Mesendoderm (in vitro differentiated cells): Measurements from ENCODE around the gene RGS5.

ENCODE experiments used
- DNase-seq: peaks from one replicate; pipeline ENCODE4 v3.0.0; 2013
- H2AK5ac ChIP-seq: 2 replicates; pipeline ENCODE4 v1.6.1; 2013; ENCODE audit warnings: low read length, inconsistent platforms
- H2BK120ac ChIP-seq: 2 replicates; pipeline ENCODE4 v1.6.1; 2013; ENCODE audit warnings: low read depth, mild to moderate bottlenecking, low read length, moderate library complexity, mixed read lengths
- H2BK15ac ChIP-seq: replicated peaks from 2 replicates; pipeline ENCODE4 v1.6.1; 2013; ENCODE audit warnings: low read depth, mild to moderate bottlenecking, moderate library complexity
- H2BK5ac ChIP-seq: 2 replicates; pipeline ENCODE4 v1.6.1; 2013; ENCODE audit warnings: low read length, inconsistent platforms
- H3K18ac ChIP-seq: 2 replicates; pipeline ENCODE4 v1.6.1; 2013; ENCODE audit warnings: mild to moderate bottlenecking, low read length, mixed read lengths
- H3K23ac ChIP-seq: one replicate; pipeline ENCODE4 v1.6.1; 2013; ENCODE audit warnings: low read length
- H3K27ac ChIP-seq: 2 replicates; pipeline ENCODE4 v1.5.1; 2013; ENCODE audit warnings: low read depth, mild to moderate bottlenecking, inconsistent platforms, low read length, moderate library complexity
- H3K27me3 ChIP-seq: 2 replicates; pipeline ENCODE4 v1.6.1; 2013; ENCODE audit warnings: low read length, control low read depth, mild to moderate bottlenecking, inconsistent platforms; ENCODE audit not compliant: insufficient read depth, poor library complexity
- H3K36me3 ChIP-seq: 2 replicates; pipeline ENCODE4 v1.6.1; 2013; ENCODE audit warnings: low read length, inconsistent platforms; ENCODE audit not compliant: control insufficient read depth, insufficient read depth
- H3K4ac ChIP-seq: one replicate; pipeline ENCODE4 v1.6.1; 2013; ENCODE audit warnings: low read depth, mild to moderate bottlenecking, low read length, moderate library complexity
- H3K4me1 ChIP-seq: 2 replicates; pipeline ENCODE4 v1.6.1; 2013; ENCODE audit warnings: low read depth, low read length, inconsistent platforms; ENCODE audit not compliant: control insufficient read depth
- H3K4me2 ChIP-seq: 2 replicates; pipeline ENCODE4 v1.6.1; 2013; ENCODE audit warnings: low read length
- H3K4me3 ChIP-seq: 2 replicates; pipeline ENCODE4 v1.5.1; 2013; ENCODE audit warnings: mild to moderate bottlenecking, low read length
- H3K56ac ChIP-seq: one replicate; pipeline ENCODE4 v1.6.1; 2013; ENCODE audit warnings: low read length
- H3K79me1 ChIP-seq: 2 replicates; pipeline ENCODE4 v1.6.1; 2013; ENCODE audit warnings: low read length, inconsistent platforms
- H3K79me2 ChIP-seq: 2 replicates; pipeline ENCODE4 v1.6.1; 2013; ENCODE audit warnings: mild to moderate bottlenecking, low read length; ENCODE audit not compliant: control insufficient read depth, insufficient read depth
- H3K9ac ChIP-seq: 2 replicates; pipeline ENCODE4 v1.6.1; 2013; ENCODE audit warnings: low read length, inconsistent platforms
- H4K5ac ChIP-seq: one replicate; pipeline ENCODE4 v1.6.1; 2013; ENCODE audit warnings: low read length
- H4K8ac ChIP-seq: one replicate; pipeline ENCODE4 v1.6.1; 2013; ENCODE audit warnings: low read depth, mild to moderate bottlenecking, control low read depth, low read length, moderate library complexity
- WGBS: extraction: QIAGEN DNeasy Blood & Tissue Kit; methylation state at CpG from one replicate; pipeline ENCODE4 v1.1.7; 2013; ENCODE audit warnings: low lambda C conversion rate, missing lambda C conversion rate; ENCODE audit not compliant: insufficient coverage; ENCODE audit errors: extremely low coverage; 5-methylcytosine and 5-hydroxymethylcytosine counted together

Gene RGS5

GRCh38 chr1:163166886-163167555 lies 35.7 kb downstream of the RGS5 start:
- no peaks in the 10 kb centered on the region for H3K4me1 ChIP-seq
- no peak overlapping the region for H3K56ac ChIP-seq
- no CpG with 5 or more reads among the region's 6 CpGs for WGBS
- H3K4me2 ChIP-seq, result no peak overlapping the region
- H3K9ac ChIP-seq, result no peak overlapping the region
- no peak for DNase-seq
- no peak overlapping the region for H2AK5ac ChIP-seq
- H3K36me3 ChIP-seq, result no peaks in the 10 kb centered on the region
- no peak overlapping the region for H2BK5ac ChIP-seq
- H4K5ac ChIP-seq, result no peak overlapping the region
- H3K79me1 ChIP-seq, result no peaks in the 10 kb centered on the region
- no peak overlapping the region for H4K8ac ChIP-seq
- H2BK15ac ChIP-seq, result no peak overlapping the region
- H3K23ac ChIP-seq, result no peak overlapping the region
- no peak overlapping the region for H3K4me3 ChIP-seq
- no peak overlapping the region for H3K27ac ChIP-seq
- no peaks in the 10 kb centered on the region for H3K79me2 ChIP-seq
- H3K4ac ChIP-seq, result no peak overlapping the region
- no peak overlapping the region for H3K18ac ChIP-seq
- H2BK120ac ChIP-seq, result no peak overlapping the region
- no peaks in the 10 kb centered on the region for H3K27me3 ChIP-seq

GRCh38 chr1:163165119-163165518 lies 37.6 kb downstream of the RGS5 start:
- Histone ChIP-seq H2BK15ac (no peak overlapping the region), H4K5ac (no peak overlapping the region), H2BK120ac (no peak overlapping the region), H3K79me2 (no peaks in the 10 kb centered on the region), H3K27ac (no peak overlapping the region), H4K8ac (no peak overlapping the region), H3K4me3 (no peak overlapping the region), H2BK5ac (no peak overlapping the region), H3K4me1 (no peaks in the 10 kb centered on the region), H2AK5ac (no peak overlapping the region), H3K4ac (no peak overlapping the region), H3K56ac (no peak overlapping the region), H3K18ac (no peak overlapping the region), H3K23ac (no peak overlapping the region), H3K36me3 (no peaks in the 10 kb centered on the region), H3K9ac (no peak overlapping the region), H3K79me1 (no peaks in the 10 kb centered on the region), H3K27me3 (no peaks in the 10 kb centered on the region), H3K4me2 (no peak overlapping the region)
- WGBS, result no CpG with 5 or more reads among the region's 2 CpGs
- no peak for DNase-seq

- Histone ChIP-seq H3K4me1 (no peaks in the 10 kb centered on the region), H3K27ac (no peak overlapping the region), H3K4me3 (no peak overlapping the region), H3K23ac (no peak overlapping the region), H3K27me3 (no peaks in the 10 kb centered on the region), H4K5ac (no peak overlapping the region), H2BK5ac (no peak overlapping the region), H3K36me3 (no peaks in the 10 kb centered on the region), H2BK120ac (no peak overlapping the region), H3K56ac (no peak overlapping the region), H2BK15ac (no peak overlapping the region), H3K18ac (no peak overlapping the region), H4K8ac (no peak overlapping the region), H3K4me2 (no peak overlapping the region), H2AK5ac (no peak overlapping the region), H3K9ac (no peak overlapping the region), H3K79me2 (no peaks in the 10 kb centered on the region), H3K4ac (no peak overlapping the region), H3K79me1 (no peaks in the 10 kb centered on the region)
- no peak for DNase-seq
- WGBS, result no CpG with 5 or more reads among the region's 4 CpGs
Measured at GRCh38 chr1:163163881-163164582, 38.7 kb downstream of the RGS5 start.

- DNase-seq, result no peak
- H3K79me1 ChIP-seq, result no peaks in the 10 kb centered on the region
- no peak overlapping the region for H2BK120ac ChIP-seq
- no peak overlapping the region for H3K9ac ChIP-seq
- no peak overlapping the region for H2BK5ac ChIP-seq
- H3K36me3 ChIP-seq, result no peaks in the 10 kb centered on the region
- no peaks in the 10 kb centered on the region for H3K4me1 ChIP-seq
- H4K5ac ChIP-seq, result no peak overlapping the region
- no peak overlapping the region for H3K4me3 ChIP-seq
- H3K4me2 ChIP-seq, result no peak overlapping the region
- H3K27me3 ChIP-seq, result no peaks in the 10 kb centered on the region
- no peak overlapping the region for H3K27ac ChIP-seq
- no peak overlapping the region for H3K4ac ChIP-seq
- H3K18ac ChIP-seq, result no peak overlapping the region
- H2AK5ac ChIP-seq, result no peak overlapping the region
- no peak overlapping the region for H4K8ac ChIP-seq
- no peak overlapping the region for H2BK15ac ChIP-seq
- no peaks in the 10 kb centered on the region for H3K79me2 ChIP-seq
- no peak overlapping the region for H3K56ac ChIP-seq
- H3K23ac ChIP-seq, result no peak overlapping the region
- WGBS, result no CpG with 5 or more reads among the region's 4 CpGs
Measured at GRCh38 chr1:163163163-163163562, 39.6 kb downstream of the RGS5 start.

GRCh38 chr1:163162381-163162914 lies 40.3 kb downstream of the RGS5 start:
- Histone ChIP-seq H3K27ac (no peak overlapping the region), H2AK5ac (no peak overlapping the region), H3K4me2 (no peak overlapping the region), H3K4me3 (no peak overlapping the region), H3K4me1 (no peaks in the 10 kb centered on the region), H2BK15ac (no peak overlapping the region), H3K79me1 (no peaks in the 10 kb centered on the region), H3K4ac (no peak overlapping the region), H3K36me3 (no peaks in the 10 kb centered on the region), H3K27me3 (no peaks in the 10 kb centered on the region), H4K8ac (no peak overlapping the region), H2BK120ac (no peak overlapping the region), H3K9ac (no peak overlapping the region), H3K79me2 (no peaks in the 10 kb centered on the region), H3K18ac (no peak overlapping the region), H3K23ac (no peak overlapping the region), H3K56ac (no peak overlapping the region), H4K5ac (no peak overlapping the region), H2BK5ac (no peak overlapping the region)
- WGBS, result no CpG with 5 or more reads among the region's 6 CpGs
- DNase-seq, result no peak
